ENCODE data around the gene RADX.

GRCh38 chrX:106608016-106608415 lies 3.8 kb upstream of the RADX start:
- TF ChIP-seq POLR2AphosphoS5 (IDR thresholded peaks at IDR 0.05; ENCODE audit: borderline replicate concordance, low read depth, low read length) (no peak), EZH2 (IDR thresholded peaks at IDR 0.05) (no peak), FOXP2 (optimal IDR thresholded peaks at IDR 0.05; ENCODE audit: control extremely low read depth, extremely low read length, insufficient read depth) (no peak)
